ENCODE results near the gene BCAP31. TPM values are rescaled to one million over a fixed set of nuclear protein-coding genes. Genes with fewer than 3 reads are reported as not detected.

The BCAP31 gene
- total RNA-seq, 2 experiments from 2014 or later, result 43.0 to 72.0 TPM

DNA sequence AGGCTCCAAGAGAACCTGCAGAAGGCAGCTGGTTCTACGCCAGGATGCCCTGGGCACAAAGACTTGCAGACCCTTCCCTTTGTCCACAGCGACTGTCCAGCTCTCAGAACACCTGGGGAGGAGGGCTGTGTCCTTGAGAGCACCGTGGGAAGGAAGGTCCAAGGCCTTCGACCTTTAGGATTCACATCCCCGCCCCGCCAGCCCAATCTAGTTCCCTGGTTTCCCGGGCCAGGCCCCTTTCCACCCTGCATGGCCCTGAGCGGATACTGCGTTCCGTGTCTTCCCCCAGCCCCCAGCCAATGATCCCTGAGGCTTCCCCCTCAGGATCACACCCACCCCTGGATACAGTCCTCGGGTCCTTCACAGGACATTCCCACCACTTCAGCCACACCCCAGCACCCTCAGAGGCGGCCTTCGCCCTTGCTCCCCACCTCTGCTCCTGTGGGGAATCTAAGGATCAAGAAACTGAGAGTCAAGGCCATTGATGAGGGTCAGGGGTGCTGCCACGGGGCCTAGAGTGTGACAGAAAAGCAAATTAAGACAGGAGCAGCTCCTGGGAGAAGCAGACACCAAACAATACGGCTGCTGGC is 9.6 kb upstream of the BCAP31 start:
- CTCF ChIA-PET (ENCODE audit: unreplicated experiment), result no interaction called here
- no peak overlapping the region for H3K27ac ChIP-seq (ENCODE audit: low read depth, low read length, poor library complexity, severe bottlenecking)
- TF ChIP-seq EZH2phosphoT487 (IDR thresholded peaks at IDR 0.05; ENCODE audit: borderline replicate concordance, low read depth, low read length), result no peak
- TF ChIP-seq, protein P1, sequence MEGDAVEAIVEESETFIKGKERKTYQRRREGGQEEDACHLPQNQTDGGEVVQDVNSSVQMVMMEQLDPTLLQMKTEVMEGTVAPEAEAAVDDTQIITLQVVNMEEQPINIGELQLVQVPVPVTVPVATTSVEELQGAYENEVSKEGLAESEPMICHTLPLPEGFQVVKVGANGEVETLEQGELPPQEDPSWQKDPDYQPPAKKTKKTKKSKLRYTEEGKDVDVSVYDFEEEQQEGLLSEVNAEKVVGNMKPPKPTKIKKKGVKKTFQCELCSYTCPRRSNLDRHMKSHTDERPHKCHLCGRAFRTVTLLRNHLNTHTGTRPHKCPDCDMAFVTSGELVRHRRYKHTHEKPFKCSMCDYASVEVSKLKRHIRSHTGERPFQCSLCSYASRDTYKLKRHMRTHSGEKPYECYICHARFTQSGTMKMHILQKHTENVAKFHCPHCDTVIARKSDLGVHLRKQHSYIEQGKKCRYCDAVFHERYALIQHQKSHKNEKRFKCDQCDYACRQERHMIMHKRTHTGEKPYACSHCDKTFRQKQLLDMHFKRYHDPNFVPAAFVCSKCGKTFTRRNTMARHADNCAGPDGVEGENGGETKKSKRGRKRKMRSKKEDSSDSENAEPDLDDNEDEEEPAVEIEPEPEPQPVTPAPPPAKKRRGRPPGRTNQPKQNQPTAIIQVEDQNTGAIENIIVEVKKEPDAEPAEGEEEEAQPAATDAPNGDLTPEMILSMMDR (conservative IDR thresholded peaks at IDR 0.05; ENCODE audit: low read length), result no peak
- intact Hi-C loops (cut with micrococcal nuclease; ENCODE audit: unreplicated experiment), result no loop called here
- POLR2A ChIA-PET, result no interaction called here
- H3K36me3 ChIP-seq (ENCODE audit: insufficient read depth, low read length), result no peaks in the 10 kb centered on the region; the same call in 1 of the 2 replicates
- no peaks in the 10 kb centered on the region for H3K79me2 ChIP-seq (ENCODE audit: insufficient read depth, low read depth, low read length)
- H3K4me3 ChIP-seq (ENCODE audit: low read depth, low read length, poor library complexity, severe bottlenecking), result no peak overlapping the region
- H4K20me1 ChIP-seq (ENCODE audit: insufficient read depth, low read length), result no peaks in the 10 kb centered on the region
- no peak overlapping the region for H2AFZ ChIP-seq (ENCODE audit: low read length)
- no peaks in the 10 kb centered on the region for H3K9me2 ChIP-seq (ENCODE audit: insufficient read depth, low read length)
- no peak for DNase-seq (ENCODE audit: low spot score)
- H3K4me2 ChIP-seq (ENCODE audit: low read length), result no peak overlapping the region
- no peaks in the 10 kb centered on the region for H3K9me3 ChIP-seq (ENCODE audit: low read length)
- H3K4me1 ChIP-seq (ENCODE audit: insufficient read depth, low read length, poor library complexity, severe bottlenecking), result peaks cover 10% of the 10 kb centered on the region
- BruUV-seq (replicated peaks), result no TSS peak

DNA sequence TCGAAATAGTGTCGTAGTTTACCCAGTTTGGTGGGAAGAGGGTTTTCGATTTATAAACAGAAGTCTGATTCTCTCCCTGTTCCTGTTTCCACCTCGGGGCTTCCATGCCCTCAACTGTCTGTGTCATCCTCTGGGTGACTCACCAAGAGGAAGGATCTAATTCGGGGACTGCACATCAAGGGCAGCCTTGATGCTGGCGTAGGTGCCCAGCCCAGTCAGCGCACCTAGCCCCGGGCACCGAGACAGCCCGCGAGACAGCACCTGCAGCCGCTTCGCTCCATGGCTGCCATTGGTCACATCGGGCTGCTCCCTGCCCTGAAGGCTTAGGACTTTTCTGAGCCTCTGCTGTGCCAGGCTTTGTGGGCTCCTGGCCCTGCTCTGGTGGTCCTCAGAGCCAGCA is 8.2 kb upstream of the BCAP31 start:
- H3K4me2 ChIP-seq (ENCODE audit: low read length), result no peak overlapping the region
- no TSS peak for BruUV-seq (replicated peaks)
- H3K4me1 ChIP-seq (ENCODE audit: insufficient read depth, low read length, poor library complexity, severe bottlenecking), result peaks cover 21% of the 10 kb centered on the region
- no peak overlapping the region for H2AFZ ChIP-seq (ENCODE audit: low read length)
- no peaks in the 10 kb centered on the region for H3K9me2 ChIP-seq (ENCODE audit: insufficient read depth, low read length)
- H4K20me1 ChIP-seq (ENCODE audit: insufficient read depth, low read length), result no peaks in the 10 kb centered on the region
- TF ChIP-seq, protein P1 (conservative IDR thresholded peaks at IDR 0.05; ENCODE audit: low read length), result no peak
- TF ChIP-seq EZH2phosphoT487 (IDR thresholded peaks at IDR 0.05; ENCODE audit: borderline replicate concordance, low read depth, low read length), result no peak
- H3K79me2 ChIP-seq (ENCODE audit: insufficient read depth, low read depth, low read length), result no peaks in the 10 kb centered on the region
- H3K4me3 ChIP-seq (ENCODE audit: low read depth, low read length, poor library complexity, severe bottlenecking), result no peak overlapping the region
- H3K27ac ChIP-seq (ENCODE audit: low read depth, low read length, poor library complexity, severe bottlenecking), result no peak overlapping the region
- intact Hi-C loops (cut with micrococcal nuclease; ENCODE audit: unreplicated experiment), result no loop called here
- POLR2A ChIA-PET, result no interaction called here
- no peaks in the 10 kb centered on the region for H3K9me3 ChIP-seq (ENCODE audit: low read length)
- DNase-seq (ENCODE audit: low spot score), result no peak
- no peaks in the 10 kb centered on the region; the same call in 1 of the 2 replicates for H3K36me3 ChIP-seq (ENCODE audit: insufficient read depth, low read length)
- CTCF ChIA-PET (ENCODE audit: unreplicated experiment), result no interaction called here

DNA sequence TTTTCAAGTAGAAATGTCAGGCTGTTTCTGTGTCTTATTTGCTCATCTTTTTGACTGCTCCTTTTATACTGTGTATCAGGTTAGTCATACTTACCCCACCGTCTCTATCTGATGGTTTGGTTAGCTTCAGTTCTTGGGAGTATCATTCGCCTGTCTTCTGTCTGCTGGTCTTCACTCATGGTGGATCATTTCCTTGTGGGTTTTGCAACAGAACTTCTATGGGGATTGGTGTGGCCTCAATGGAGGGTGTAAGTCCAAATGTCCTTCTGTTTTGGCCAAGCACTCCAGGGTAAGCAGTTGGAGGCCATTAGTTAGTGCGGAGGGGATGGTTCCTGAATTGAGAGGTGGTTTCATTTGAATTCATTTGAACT is 7.6 kb upstream of the BCAP31 start:
- CTCF ChIA-PET (ENCODE audit: unreplicated experiment), result no interaction called here
- Histone ChIP-seq H2AFZ (ENCODE audit: low read length) (no peak overlapping the region), H3K9me3 (ENCODE audit: low read length) (no peaks in the 10 kb centered on the region), H3K27ac (ENCODE audit: low read depth, low read length, poor library complexity, severe bottlenecking) (no peak overlapping the region), H3K4me1 (ENCODE audit: insufficient read depth, low read length, poor library complexity, severe bottlenecking) (peaks cover 27% of the 10 kb centered on the region), H3K79me2 (ENCODE audit: insufficient read depth, low read depth, low read length) (no peaks in the 10 kb centered on the region), H3K36me3 (ENCODE audit: insufficient read depth, low read length) (no peaks in the 10 kb centered on the region; the same call in 1 of the 2 replicates), H4K20me1 (ENCODE audit: insufficient read depth, low read length) (no peaks in the 10 kb centered on the region), H3K4me2 (ENCODE audit: low read length) (no peak overlapping the region), H3K9me2 (ENCODE audit: insufficient read depth, low read length) (no peaks in the 10 kb centered on the region), H3K4me3 (ENCODE audit: low read depth, low read length, poor library complexity, severe bottlenecking) (no peak overlapping the region)
- POLR2A ChIA-PET, result no interaction called here
- no peak for TF ChIP-seq EZH2phosphoT487 (IDR thresholded peaks at IDR 0.05; ENCODE audit: borderline replicate concordance, low read depth, low read length)
- TF ChIP-seq, protein P1 (conservative IDR thresholded peaks at IDR 0.05; ENCODE audit: low read length), result no peak
- intact Hi-C loops (cut with micrococcal nuclease; ENCODE audit: unreplicated experiment), result no loop called here
- BruUV-seq (replicated peaks), result no TSS peak
- DNase-seq (ENCODE audit: low spot score), result no peak

Measured in OCI-LY7 (cell line).